ENCODE measurements around the gene IL12RB1. TPM values are rescaled to one million over a fixed set of nuclear protein-coding genes. Genes with fewer than 3 reads are reported as not detected.

The IL12RB1 gene
- total and polyA plus RNA-seq, 2 donors (not counting 3 experiments of a cell fraction or from before 2014, with no cell fraction given), result not detected

DNA sequence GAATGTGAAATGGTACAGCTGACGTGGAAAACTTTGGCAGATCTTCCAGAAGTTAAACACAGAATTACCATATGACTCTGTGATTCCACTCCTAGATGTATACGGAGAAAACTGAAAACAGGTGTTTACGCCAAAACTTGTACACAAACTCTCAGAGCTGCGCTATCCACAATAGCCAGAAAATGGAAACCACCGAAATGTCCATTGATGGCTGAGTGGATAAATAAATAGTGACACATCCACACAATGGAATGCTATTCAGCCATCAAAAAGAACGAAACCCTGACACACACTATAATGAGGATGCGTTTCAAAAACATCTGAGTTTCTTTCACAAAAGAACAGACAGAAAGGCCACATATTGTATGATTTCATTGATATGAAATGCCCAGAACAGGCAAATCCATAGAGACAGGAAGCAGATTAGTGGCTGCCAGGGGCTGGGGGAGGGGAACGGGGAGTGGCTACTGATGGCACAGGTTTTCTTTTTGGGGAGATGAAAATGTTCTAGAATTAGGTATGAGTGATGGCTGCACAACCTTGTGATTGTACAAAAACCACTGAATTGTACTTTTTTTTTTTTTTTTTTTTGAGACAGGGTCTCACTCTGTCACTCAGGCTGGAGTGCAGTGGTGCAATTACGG, 33.0 kb downstream of the IL12RB1 start:
- Histone ChIP-seq H2AFZ (ENCODE audit: low read depth, low read length) (no peak overlapping the region), H3K36me3 (ENCODE audit: control insufficient read depth in 2 of 2, extremely low read depth in 1 of 2, insufficient read depth in 2 of 2, low read length in 2 of 2) (no peaks in the 10 kb centered on the region), H3K9me3 (replicated peaks; ENCODE audit: control insufficient read depth, insufficient read depth, low read length) (no peaks in the 10 kb centered on the region), H3K4me1 (ENCODE audit: control insufficient read depth, extremely low read depth, insufficient read depth, low read length) (peaks cover 5% of the 10 kb centered on the region), H4K20me1 (replicated peaks; ENCODE audit: control insufficient read depth, extremely low read depth, insufficient read depth, low read length) (no peaks in the 10 kb centered on the region), H3K27ac (ENCODE audit: insufficient read depth, low read depth, low read length) (no peak overlapping the region), H3K27me3 (ENCODE audit: control insufficient read depth in 2 of 2, insufficient read depth in 2 of 2, low read length in 2 of 2) (peaks cover 2 to 5% of the 10 kb centered on the region in 2 experiments), H3K79me2 (ENCODE audit: control insufficient read depth, insufficient read depth, low read length) (no peaks in the 10 kb centered on the region), H3K9ac (replicated peaks; ENCODE audit: extremely low read depth, insufficient read depth, low read length) (no peak overlapping the region), H3K4me2 (ENCODE audit: insufficient read depth, low read length) (no peak overlapping the region), H3K4me3 (replicated peaks in 1 of 3; ENCODE audit: insufficient read depth in 1 of 3, low read depth in 1 of 3, low read length in 3 of 3) (no peak overlapping the region), H3K9me1 (replicated peaks; ENCODE audit: control insufficient read depth, extremely low read depth, insufficient read depth, low read length) (no peaks in the 10 kb centered on the region)
- ChIA-PET CTCF (no interaction called here), POLR2A (no interaction called here)
- TF ChIP-seq, protein P1, sequence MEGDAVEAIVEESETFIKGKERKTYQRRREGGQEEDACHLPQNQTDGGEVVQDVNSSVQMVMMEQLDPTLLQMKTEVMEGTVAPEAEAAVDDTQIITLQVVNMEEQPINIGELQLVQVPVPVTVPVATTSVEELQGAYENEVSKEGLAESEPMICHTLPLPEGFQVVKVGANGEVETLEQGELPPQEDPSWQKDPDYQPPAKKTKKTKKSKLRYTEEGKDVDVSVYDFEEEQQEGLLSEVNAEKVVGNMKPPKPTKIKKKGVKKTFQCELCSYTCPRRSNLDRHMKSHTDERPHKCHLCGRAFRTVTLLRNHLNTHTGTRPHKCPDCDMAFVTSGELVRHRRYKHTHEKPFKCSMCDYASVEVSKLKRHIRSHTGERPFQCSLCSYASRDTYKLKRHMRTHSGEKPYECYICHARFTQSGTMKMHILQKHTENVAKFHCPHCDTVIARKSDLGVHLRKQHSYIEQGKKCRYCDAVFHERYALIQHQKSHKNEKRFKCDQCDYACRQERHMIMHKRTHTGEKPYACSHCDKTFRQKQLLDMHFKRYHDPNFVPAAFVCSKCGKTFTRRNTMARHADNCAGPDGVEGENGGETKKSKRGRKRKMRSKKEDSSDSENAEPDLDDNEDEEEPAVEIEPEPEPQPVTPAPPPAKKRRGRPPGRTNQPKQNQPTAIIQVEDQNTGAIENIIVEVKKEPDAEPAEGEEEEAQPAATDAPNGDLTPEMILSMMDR (IDR thresholded peaks at IDR 0.05; ENCODE audit: extremely low read depth in 1 of 2, insufficient read depth in 1 of 2, low read depth in 1 of 2, low read length in 2 of 2), result no peak
- TF ChIP-seq JUN (IDR thresholded peaks at IDR 0.05; ENCODE audit: borderline replicate concordance, insufficient read depth, insufficient read length, low read depth), result no peak
- TF ChIP-seq, protein P2, sequence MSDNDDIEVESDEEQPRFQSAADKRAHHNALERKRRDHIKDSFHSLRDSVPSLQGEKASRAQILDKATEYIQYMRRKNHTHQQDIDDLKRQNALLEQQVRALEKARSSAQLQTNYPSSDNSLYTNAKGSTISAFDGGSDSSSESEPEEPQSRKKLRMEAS (IDR thresholded peaks at IDR 0.05; ENCODE audit: insufficient read depth, insufficient read length), result no peak
- TF ChIP-seq GATA2 (IDR thresholded peaks at IDR 0.05; ENCODE audit: insufficient read depth, insufficient read length, low read depth, low read length), result no peak
- TF ChIP-seq FOS (IDR thresholded peaks at IDR 0.05; ENCODE audit: borderline replicate concordance, insufficient read depth, low read length), result no peak
- TF ChIP-seq POLR2AphosphoS5 (IDR thresholded peaks at IDR 0.05; ENCODE audit: insufficient read depth, low read depth, low read length), result no peak
- TF ChIP-seq EZH2 (IDR thresholded peaks at IDR 0.05; ENCODE audit: borderline replicate concordance, low read depth, low read length, severe bottlenecking), result no peak
- no peak for TF ChIP-seq MYC (IDR thresholded peaks at IDR 0.05; ENCODE audit: low read depth, low read length)
- DNase-seq (ENCODE audit: low read depth, low spot score) (no peak), FAIRE-seq (no peak)
- dilution Hi-C loops (cut with MboI; ENCODE audit: extremely low pct_ligation_motif_present, low sequenced_read_pairs) (no loop called here), intact Hi-C loops (cut with micrococcal nuclease) (no loop called here)
- BruUV-seq (replicated peaks), result no TSS peak

Data from endothelial cell of umbilical vein (primary cell).